GM12878 (cell line): ENCODE data around the gene ZNF736. TPM values are rescaled to one million over a fixed set of nuclear protein-coding genes. Genes with fewer than 3 reads are reported as not detected.

ENCODE experiments used
- ATAC-seq: fragments of 200-7000 bp; cut with Tn5 transposase; 3 replicates; pipeline ENCODE4 v1.9.1; 2020; ENCODE audit warnings: mild to moderate bottlenecking, moderate library complexity
- BruUV-seq: library from RNA; stranded (reverse); fragments of 400-500 nt; replicated peaks from 2 replicates; lab custom pipeline; 2021; lab: Mats Ljungman, UMichigan
- CTCF ChIA-PET: fragments of 300-600 bp; sonication (Branson Sonifier 250); formaldehyde crosslinking; extraction: SDS; loops from one replicate; lab custom pipeline; 2021; ENCODE audit warnings: inconsistent platforms; lab: Yijun Ruan, JAX
- POLR2A ChIA-PET: fragments of 350-600 bp; formaldehyde crosslinking; extraction: SDS; loops from one replicate; lab custom pipeline; 2021; ENCODE audit warnings: inconsistent platforms; lab: Charles Lee
- RAD21 ChIA-PET: fragments of 300-600 bp; sonication (Branson Sonifier 250); formaldehyde crosslinking; loops from one replicate; lab custom pipeline; 2023; ENCODE audit warnings: antibody characterized with exemption; ENCODE audit not compliant: unreplicated experiment; lab: Charles Lee
- SMC1A ChIA-PET: fragments of 300-600 bp; sonication (Branson Sonifier 250); formaldehyde crosslinking; loops from one replicate; lab custom pipeline; 2023; ENCODE audit not compliant: unreplicated experiment, uncharacterized antibody; lab: Charles Lee
- DNase-seq: peaks from one replicate; pipeline ENCODE4 v3.0.0-alpha.2; 2011; ENCODE audit warnings: low read depth, low spot score
- FAIRE-seq: peaks from 3 replicates; lab custom pipeline; 2011; peaks lifted over from hg19 to GRCh38; lab: Jason Lieb, UNC
- H2AFZ ChIP-seq: 2 replicates; pipeline ENCODE4 v1.6.0; 2011; ENCODE audit warnings: low read depth, low read length, control low read depth; ENCODE audit not compliant: control insufficient read depth
- H3K27ac ChIP-seq: 2 replicates; pipeline ENCODE4 v1.5.1; 2011; ENCODE audit warnings: control low read depth; ENCODE audit not compliant: control insufficient read depth, insufficient read depth
- H3K27me3 ChIP-seq, 2 experiments: replicated peaks in 1 of 2; 2 replicates each; pipeline versions ENCODE4 v1.6.0 to v1.6.1; 2011; ENCODE audit warnings: low read length in 1 of 2; ENCODE audit not compliant: control insufficient read depth in 2 of 2, insufficient read depth in 2 of 2
- H3K36me3 ChIP-seq, 2 experiments: 2 replicates each; pipeline ENCODE4 v1.5.1; 2011; ENCODE audit warnings: low read length in 1 of 2; ENCODE audit not compliant: control insufficient read depth in 2 of 2, insufficient read depth in 2 of 2
- H3K4me1 ChIP-seq: 2 replicates; pipeline ENCODE4 v1.6.1; 2011; ENCODE audit warnings: mild to moderate bottlenecking, low read length, moderate library complexity, mixed read lengths; ENCODE audit not compliant: control insufficient read depth, insufficient read depth
- H3K4me2 ChIP-seq: 2 replicates; pipeline ENCODE4 v1.6.0; 2011; ENCODE audit warnings: control low read depth; ENCODE audit not compliant: control insufficient read depth, insufficient read depth
- H3K4me3 ChIP-seq: fragments of 200-600 bp; sonication (generic); 2 replicates; pipeline ENCODE4 v1.5.1; 2016
- H3K79me2 ChIP-seq: 2 replicates; pipeline ENCODE4 v1.6.0; 2011; ENCODE audit warnings: low read length; ENCODE audit not compliant: control insufficient read depth, insufficient read depth
- H3K9ac ChIP-seq: 2 replicates; pipeline ENCODE4 v1.8.0; 2011; ENCODE audit warnings: low read length, control low read depth, mixed read lengths; ENCODE audit not compliant: control insufficient read depth, insufficient read depth
- H3K9me3 ChIP-seq: replicated peaks from 3 replicates; pipeline ENCODE4 v1.5.1; 2011; ENCODE audit warnings: mild to moderate bottlenecking, low read length; ENCODE audit not compliant: control insufficient read depth, insufficient read depth
- H4K20me1 ChIP-seq: 2 replicates; pipeline ENCODE4 v1.6.0; 2011; ENCODE audit not compliant: control insufficient read depth, insufficient read depth
- ATF7 ChIP-seq: fragments of 450-650 bp; IDR thresholded peaks from 2 replicates; pipeline ENCODE4 v1.6.1; 2016; ENCODE audit warnings: low read depth, mild to moderate bottlenecking
- CHD1 ChIP-seq: IDR thresholded peaks from 2 replicates; pipeline ENCODE4 v1.6.1; 2012; ENCODE audit warnings: low read depth, low read length, improper control_type of control experiment
- FOXM1 ChIP-seq: IDR thresholded peaks from 2 replicates; pipeline ENCODE4 v1.6.1; 2012; ENCODE audit warnings: low read depth, mild to moderate bottlenecking, inconsistent platforms, low read length, moderate library complexity
- HSF1 ChIP-seq: fragments of 150-350 bp; IDR thresholded peaks from 2 replicates; pipeline ENCODE4 v1.6.1; 2014; ENCODE audit warnings: mild to moderate bottlenecking, low read depth, low read length
- JUNB ChIP-seq: IDR thresholded peaks from 2 replicates; pipeline ENCODE4 v1.6.1; 2016; ENCODE audit warnings: antibody characterized with exemption, mild to moderate bottlenecking
- KLF5 ChIP-seq: fragments of 450-650 bp; IDR thresholded peaks from 2 replicates; pipeline ENCODE4 v1.6.1; 2014; ENCODE audit warnings: mild to moderate bottlenecking; ENCODE audit not compliant: partially characterized antibody
- NFIC ChIP-seq: IDR thresholded peaks from 2 replicates; pipeline ENCODE4 v1.6.1; 2012; ENCODE audit warnings: low read depth, mild to moderate bottlenecking, inconsistent platforms, low read length, moderate library complexity
- ZNF207 ChIP-seq: fragments of 450-650 bp; IDR thresholded peaks from 2 replicates; pipeline ENCODE4 v1.6.1; 2014; ENCODE audit warnings: antibody characterized with exemption, mild to moderate bottlenecking, borderline replicate concordance
- WGBS: methylation state at CpG from one replicate; pipeline ENCODE4 v1.1.6; 2016; ENCODE audit warnings: low lambda C conversion rate; ENCODE audit not compliant: insufficient replicate concordance, insufficient coverage; ENCODE audit errors: missing lambda C conversion rate; 5-methylcytosine and 5-hydroxymethylcytosine counted together
- in situ Hi-C: fragments of 300-500 bp; cut with MboI; formaldehyde crosslinking; loops from 9 replicates; pipeline ENCODE4 v1.14.3; 2018; ENCODE audit warnings: mixed read lengths
- intact Hi-C: fragments of 100-400 bp; cut with micrococcal nuclease; formaldehyde crosslinking; loops from one replicate; pipeline ENCODE4 v1.14.2; 2022; ENCODE audit not compliant: unreplicated experiment
- polyA plus RNA-seq, 11 experiments: library from polyadenylated mRNA; depleted of rRNA in 4 of 11; unstranded in 6 of 11; stranded (reverse) in 5 of 11; fragments of >200 nt; fragmentation: Nextera tagmentation in 4 of 11; fragmentation: Illumina TruSeq in 1 of 11; extraction: Ambion mirVana in 4 of 11; extraction: Trizol in 1 of 11; gene quantifications; 1 replicate in 1 of 11; 2 replicates in 10 of 11; pipeline versions ENCODE4 v1.2.1 to v1.2.3, GENCODE V29; 2011 to 2016; ENCODE audit warnings: inconsistent platforms in 2 of 11, missing spikeins in 2 of 11, low read depth in 1 of 11
- total RNA-seq, 4 experiments: library from RNA; depleted of rRNA in 3 of 4; stranded (reverse); fragments of >200 nt in 3 of 4; fragmentation: Illumina TruSeq in 1 of 4; extraction: Trizol in 1 of 4; gene quantifications; 2 replicates each; pipeline versions ENCODE4 v1.2.1 to v1.2.3, GENCODE V29; 2013 to 2021

The ZNF736 gene
- total and polyA plus RNA-seq, 10 of the 15 experiments (the other 5 are each of a cell fraction or from before 2014, with no cell fraction given): 1.9 to 22.5 (median 9.2) TPM

GRCh38 chr7:64308016-64308270 is 5.8 kb upstream of the ZNF736 start:
- Histone ChIP-seq H3K4me1 (no peaks in the 10 kb centered on the region; the same call in 1 of the 2 replicates), H3K9ac (peak overlapping the region; percentile 84), H3K4me3 (peak overlapping the region; percentile 80), H4K20me1 (no peaks in the 10 kb centered on the region), H3K36me3 (no peaks in the 10 kb centered on the region)
- DNase-seq: no peak
- no peak for FAIRE-seq
- ChIA-PET POLR2A (interaction anchor here (1.2 to 1.5 kb wide), 2 partner anchors 13 to 255 kb away, joined by 4 to 11 read pairs; partner anchors contain the start of gene ZNF680), RAD21 (interaction anchor here (1.3 to 1.9 kb wide), 3 partner anchors 9 to 255 kb away, joined by 6 to 23 read pairs (median 15); partner anchors contain the start of gene ZNF680), SMC1A (interaction anchor here (1.0 to 2.8 kb wide), 3 partner anchors 10 to 255 kb away, joined by 3 to 19 read pairs (median 12); no protein-coding TSS in a partner anchor)
- in situ Hi-C loops (loop anchor here (10.0 kb wide), 2 partner anchors 357 to 487 kb away; partner anchors contain the start of genes ZNF107 and ZNF138), intact Hi-C loops (loop anchor here (5.0 to 10.0 kb wide), 2 partner anchors 49 to 257 kb away; partner anchors contain the start of gene ZNF680)
- peak; percentile 9 for ATAC-seq
- TF ChIP-seq ZNF207: no peak
- no peak for TF ChIP-seq JUNB
- no peak for TF ChIP-seq ATF7
- TF ChIP-seq CHD1: no peak
- TF ChIP-seq HSF1: no peak
- TF ChIP-seq FOXM1: no peak
- no peak for TF ChIP-seq NFIC
- TF ChIP-seq KLF5: no peak
- TF ChIP-seq, all 136 proteins: peak for 0
- BruUV-seq: no TSS peak
- Histone ChIP-seq H3K27me3 (no peaks in the 10 kb centered on the region), H3K27ac (peak overlapping the region; percentile 82), H3K4me2 (peak overlapping the region; percentile 86), H3K79me2 (no peaks in the 10 kb centered on the region), H2AFZ (peak overlapping the region; percentile 95), H3K9me3 (no peaks in the 10 kb centered on the region)
- CTCF ChIA-PET: interaction anchor here (1.5 to 1.8 kb wide), 3 partner anchors 9 to 13 kb away, joined by 4 to 8 read pairs (median 5); no protein-coding TSS in a partner anchor
- WGBS: 82% methylated on average over 7 of the region's 7 CpGs
